Cardiac fibroblast (primary cell): ENCODE results near the gene HS2ST1.
"Not testable (repeated sequence)": the region's sequence is repeated elsewhere in the genome, so short reads cannot be mapped to it uniquely, and the experiment has no call there.

ENCODE experiments used
- DNase-seq, 2 donors: peaks; one replicate each; pipeline versions ENCODE4 v3.0.0 to v3.0.0-alpha.2; 2010; ENCODE audit warnings: low read depth in 2 of 2
- H3K4me3 ChIP-seq, 2 donors: replicated peaks in 1 of 2; 1 replicate in 1 of 2; 2 replicates in 1 of 2; pipeline ENCODE4 v1.5.1; 2011; ENCODE audit warnings: low read depth in 2 of 2, low read length in 2 of 2, mild to moderate bottlenecking in 2 of 2, moderate library complexity in 1 of 2
- TF ChIP-seq, protein P1 (sequence below): IDR thresholded peaks from one replicate; pipeline ENCODE4 v1.5.1; 2011; ENCODE audit warnings: low read depth, mild to moderate bottlenecking, low read length, inconsistent platforms

Gene HS2ST1

DNA sequence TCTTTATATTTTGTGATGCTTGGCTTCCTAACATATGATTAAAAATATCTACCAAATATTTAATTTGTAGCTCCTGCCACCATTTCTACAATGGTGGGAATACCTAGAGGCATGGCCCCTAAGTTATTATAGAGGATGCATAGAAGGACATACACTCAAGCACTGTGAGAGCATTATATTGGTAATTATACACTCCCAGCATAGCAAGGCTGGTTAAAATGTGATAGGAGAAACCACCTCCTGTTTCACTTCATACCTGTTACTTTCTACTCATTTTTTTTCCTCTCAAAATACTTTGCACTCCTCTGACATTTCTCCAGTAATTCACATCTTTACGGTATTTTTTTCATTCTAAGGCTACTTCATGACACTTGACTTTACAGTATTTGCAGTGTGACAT lies 92.9 kb downstream of the HS2ST1 start:
- TF ChIP-seq, protein P1, sequence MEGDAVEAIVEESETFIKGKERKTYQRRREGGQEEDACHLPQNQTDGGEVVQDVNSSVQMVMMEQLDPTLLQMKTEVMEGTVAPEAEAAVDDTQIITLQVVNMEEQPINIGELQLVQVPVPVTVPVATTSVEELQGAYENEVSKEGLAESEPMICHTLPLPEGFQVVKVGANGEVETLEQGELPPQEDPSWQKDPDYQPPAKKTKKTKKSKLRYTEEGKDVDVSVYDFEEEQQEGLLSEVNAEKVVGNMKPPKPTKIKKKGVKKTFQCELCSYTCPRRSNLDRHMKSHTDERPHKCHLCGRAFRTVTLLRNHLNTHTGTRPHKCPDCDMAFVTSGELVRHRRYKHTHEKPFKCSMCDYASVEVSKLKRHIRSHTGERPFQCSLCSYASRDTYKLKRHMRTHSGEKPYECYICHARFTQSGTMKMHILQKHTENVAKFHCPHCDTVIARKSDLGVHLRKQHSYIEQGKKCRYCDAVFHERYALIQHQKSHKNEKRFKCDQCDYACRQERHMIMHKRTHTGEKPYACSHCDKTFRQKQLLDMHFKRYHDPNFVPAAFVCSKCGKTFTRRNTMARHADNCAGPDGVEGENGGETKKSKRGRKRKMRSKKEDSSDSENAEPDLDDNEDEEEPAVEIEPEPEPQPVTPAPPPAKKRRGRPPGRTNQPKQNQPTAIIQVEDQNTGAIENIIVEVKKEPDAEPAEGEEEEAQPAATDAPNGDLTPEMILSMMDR = no peak
- no peak for DNase-seq
- no peak overlapping the region for H3K4me3 ChIP-seq

DNA sequence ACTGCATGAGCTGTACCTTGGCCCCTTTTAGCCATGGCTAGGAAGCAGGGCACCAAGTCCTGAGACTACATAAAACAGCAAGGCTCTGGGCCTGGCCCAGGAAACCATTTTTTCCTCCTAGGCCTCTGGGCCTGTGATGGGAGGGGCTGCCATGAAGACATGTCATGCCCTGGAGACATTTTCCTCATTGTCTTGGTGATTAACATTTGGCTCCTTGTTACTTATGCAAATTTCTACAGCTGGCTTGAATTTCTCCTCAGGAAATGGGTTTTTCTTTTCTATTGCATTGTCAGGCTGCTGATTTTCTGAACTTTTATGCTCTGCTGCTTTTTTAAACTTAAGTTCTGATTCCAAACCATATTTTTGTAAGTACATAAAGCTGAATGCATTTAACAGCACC lies 99.0 kb downstream of the HS2ST1 start:
- not testable (repeated sequence) for DNase-seq, H3K4me3 ChIP-seq

DNA sequence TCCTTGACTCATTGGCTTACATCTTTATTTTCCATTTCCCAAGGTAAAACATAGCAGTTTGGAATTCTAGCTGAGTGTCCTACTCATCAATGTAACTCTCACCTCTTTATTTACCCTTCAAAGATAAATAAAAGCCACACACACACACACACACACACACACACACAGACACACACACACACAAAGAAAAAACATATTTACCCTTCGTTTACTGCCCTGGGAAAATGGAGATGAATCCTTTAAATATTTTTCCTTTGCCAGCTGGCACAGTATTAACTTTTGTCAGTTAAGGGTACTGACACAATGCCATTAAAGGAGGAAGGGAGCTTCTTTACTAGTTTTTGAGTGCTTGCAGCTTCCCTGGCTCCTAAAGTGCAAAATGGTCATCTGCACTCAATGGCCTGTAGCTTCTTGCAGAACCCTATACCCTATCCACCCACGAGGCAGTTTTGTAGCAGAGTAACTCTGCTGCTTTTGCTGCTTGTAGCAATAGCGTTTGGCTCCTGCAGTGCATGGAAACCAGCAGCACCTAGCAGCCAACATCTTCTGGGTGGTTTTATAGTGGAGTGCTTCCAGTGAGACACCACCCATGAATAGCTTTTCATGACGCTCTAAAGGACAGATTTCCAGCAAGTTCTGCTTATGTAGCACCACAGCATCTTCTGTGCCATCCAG lies 103.7 kb downstream of the HS2ST1 start:
- DNase-seq = peak; percentile 9 to 58
- no peak overlapping the region for H3K4me3 ChIP-seq
- TF ChIP-seq, protein P1 = no peak

DNA sequence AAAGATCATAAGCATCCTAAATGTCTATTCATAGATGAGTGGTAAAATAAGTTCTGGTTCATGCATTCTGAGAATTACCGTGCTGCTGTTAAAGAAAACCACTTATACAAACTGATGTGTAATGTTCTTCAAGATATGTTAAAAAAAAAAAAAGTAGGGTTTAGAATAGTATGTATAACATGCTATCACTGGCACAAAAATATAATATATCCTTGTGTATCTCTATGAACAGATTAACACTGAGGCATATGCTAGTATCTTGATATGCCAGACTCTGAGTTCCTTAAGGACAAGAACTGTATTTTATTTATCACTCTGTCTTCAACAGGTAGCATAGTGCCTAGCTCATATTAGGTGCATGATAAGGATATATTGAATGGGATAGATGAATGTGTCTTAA lies 108.9 kb downstream of the HS2ST1 start:
- DNase-seq = no peak
- no peak overlapping the region for H3K4me3 ChIP-seq
- TF ChIP-seq, protein P1 = no peak

DNA sequence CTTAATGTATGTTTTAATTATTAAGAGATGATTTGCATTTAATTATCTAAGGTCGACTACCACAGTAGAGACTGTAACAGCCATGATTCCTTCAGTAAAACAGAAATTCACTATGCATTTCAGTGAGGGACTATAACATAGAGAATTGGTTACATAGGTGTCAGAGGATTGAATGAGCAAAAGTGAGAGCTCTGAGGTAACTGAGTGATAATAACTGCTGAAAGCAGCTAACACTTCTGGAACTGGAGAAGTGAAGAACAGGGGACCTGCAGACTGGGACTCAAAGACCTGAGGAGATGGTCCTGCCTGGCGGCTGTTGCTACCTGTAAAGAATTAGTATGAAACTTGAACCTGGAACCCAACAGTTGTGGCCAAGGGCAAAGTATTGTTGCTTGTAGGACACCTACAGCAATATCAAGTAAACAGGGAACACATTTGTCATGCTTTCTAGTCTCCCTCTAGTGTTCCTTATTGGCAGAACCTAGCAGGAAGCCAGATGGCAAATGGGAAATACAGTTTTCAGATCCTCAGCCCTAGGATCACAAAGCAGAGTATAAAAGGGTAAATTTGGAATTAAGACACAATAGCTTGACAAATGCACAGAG lies 110.6 kb downstream of the HS2ST1 start:
- TF ChIP-seq, protein P1 = peak; percentile 73
- no peak overlapping the region for H3K4me3 ChIP-seq
- peak; percentile 56 to 61 for DNase-seq

DNA sequence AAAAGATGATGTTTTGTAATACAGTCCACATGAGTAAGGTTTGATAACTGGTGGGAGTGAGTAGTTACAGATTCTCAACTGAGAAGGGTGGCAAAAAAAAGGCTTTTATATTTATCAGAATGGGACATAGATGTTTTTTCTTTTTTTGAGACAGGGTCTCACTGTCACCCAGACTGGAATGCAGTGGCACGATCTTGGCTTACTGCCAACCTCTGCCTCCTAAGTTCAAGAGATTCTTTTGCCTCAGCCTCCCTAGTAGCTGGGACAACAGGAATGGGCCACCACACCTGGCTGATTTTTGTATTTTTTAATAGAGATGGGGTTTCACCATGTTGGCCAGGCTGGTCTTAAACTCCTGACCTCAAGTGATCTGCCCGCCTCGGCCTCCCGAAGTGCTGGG lies 113.1 kb downstream of the HS2ST1 start:
- DNase-seq, H3K4me3 ChIP-seq: not testable (repeated sequence)

DNA sequence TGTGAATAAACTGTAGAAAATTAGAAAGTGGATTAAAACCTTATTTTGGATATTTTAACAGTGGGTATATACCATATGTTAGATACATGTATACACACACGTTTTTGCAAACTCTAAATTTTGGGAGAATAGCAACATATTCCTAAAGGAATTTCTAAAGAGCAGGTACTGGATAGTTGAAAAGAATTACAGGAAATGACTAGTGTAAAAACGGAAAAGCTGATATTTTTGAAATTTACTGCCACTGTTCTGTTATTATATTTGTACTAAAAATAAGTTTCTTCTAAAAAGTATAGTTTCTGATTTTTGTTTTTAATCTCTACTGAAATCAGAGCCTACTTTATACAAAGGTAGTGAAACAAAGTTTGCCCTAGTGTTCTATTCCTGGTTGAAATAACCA lies 114.1 kb downstream of the HS2ST1 start:
- no peak for DNase-seq

More for the DNA sequence above, 114.1 kb downstream of the HS2ST1 start:
- H3K4me3 ChIP-seq = no peak overlapping the region
- TF ChIP-seq, protein P1 = no peak
